GM19455 (cell line): Measurements from ENCODE around the gene LRP1-AS.

ENCODE experiments used
- ATAC-seq: cut with Tn5 transposase; IDR thresholded peaks from one replicate; pipeline ENCODE4 v1.9.1; 2021; ENCODE audit not compliant: unreplicated experiment

The LRP1-AS gene

GRCh38 chr12:57101892-57102695 is 45.3 kb downstream of the LRP1-AS start:
- ATAC-seq = no peak

DNA sequence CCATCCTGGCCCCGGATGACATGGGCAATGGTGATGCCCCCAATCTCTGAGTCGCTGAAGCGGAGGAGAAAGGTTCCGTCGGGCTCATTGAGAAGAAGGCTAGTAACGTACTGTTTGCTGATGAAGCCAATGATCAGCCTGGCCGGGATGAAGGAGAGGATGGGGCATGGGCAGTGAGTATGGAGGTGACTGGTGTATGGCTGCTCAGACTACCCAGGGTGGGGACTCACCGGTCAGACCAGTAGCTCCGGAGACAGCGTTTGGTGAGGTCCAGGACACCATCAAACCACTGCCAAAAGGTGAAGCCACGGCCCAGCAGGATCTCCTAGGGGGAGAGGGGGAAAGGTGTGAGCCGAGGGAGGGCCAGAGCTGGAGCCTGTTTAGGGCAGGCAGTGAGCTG is 47.7 kb downstream of the LRP1-AS start:
- no peak for ATAC-seq

GRCh38 chr12:57099047-57099714 is 48.2 kb downstream of the LRP1-AS start:
- ATAC-seq = no peak

- ATAC-seq = no peak
Measured at GRCh38 chr12:57098546-57098945, 48.9 kb downstream of the LRP1-AS start.

DNA sequence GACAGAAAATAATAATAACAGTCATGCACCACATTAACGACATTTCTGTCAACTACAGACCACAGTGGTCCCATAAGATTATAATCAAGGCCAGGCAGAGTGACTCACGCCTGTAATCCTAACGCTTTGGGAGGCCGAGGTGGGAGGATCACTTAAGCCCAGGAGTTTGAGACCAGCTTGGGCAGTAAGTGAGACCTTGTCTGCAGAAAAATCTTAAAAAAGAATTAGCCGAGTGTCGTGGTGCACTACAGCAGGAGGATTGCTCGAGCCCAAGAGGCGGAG is 49.9 kb downstream of the LRP1-AS start:
- ATAC-seq = no peak

DNA sequence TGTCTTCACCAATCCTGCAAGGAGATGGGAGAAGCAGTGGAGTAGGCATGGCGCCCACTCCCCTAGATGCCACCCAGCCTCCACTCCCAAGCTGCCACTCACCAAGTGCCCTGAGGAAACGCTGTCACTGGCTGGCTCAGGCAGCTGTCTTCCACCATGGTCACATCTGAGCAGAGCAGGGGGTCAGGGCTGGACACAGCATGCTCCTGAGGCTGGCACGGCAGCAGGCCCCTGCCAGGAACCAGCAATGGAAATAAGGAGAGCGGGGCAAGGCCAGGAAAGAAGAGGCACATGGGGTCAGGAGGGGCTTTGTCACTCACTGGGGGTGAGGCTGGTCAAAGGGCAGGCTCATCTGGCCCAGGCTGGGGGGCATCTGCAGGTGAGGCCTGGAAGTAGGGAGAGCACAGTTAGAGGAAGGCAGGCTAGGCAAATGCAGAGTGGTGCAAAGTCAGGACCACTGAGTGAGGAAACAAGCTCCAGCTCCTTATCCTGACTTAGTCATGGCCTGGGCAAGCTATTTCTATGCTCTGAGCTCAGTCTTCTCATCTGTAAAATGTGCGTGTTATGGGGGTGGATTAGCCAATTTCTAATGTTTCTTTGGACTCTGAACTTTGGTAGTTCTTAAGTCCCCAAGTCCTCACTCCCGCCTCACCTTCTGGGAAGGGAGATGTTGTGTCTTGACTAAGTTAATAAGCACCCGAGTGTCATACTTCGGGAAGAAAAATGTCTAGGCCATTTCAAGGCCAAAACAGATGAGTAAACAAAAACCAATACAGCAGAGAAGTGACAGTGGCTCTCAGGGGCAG is 50.5 kb downstream of the LRP1-AS start:
- ATAC-seq = no peak

- no peak for ATAC-seq
Measured at GRCh38 chr12:57096099-57096572, 51.3 kb downstream of the LRP1-AS start.

DNA sequence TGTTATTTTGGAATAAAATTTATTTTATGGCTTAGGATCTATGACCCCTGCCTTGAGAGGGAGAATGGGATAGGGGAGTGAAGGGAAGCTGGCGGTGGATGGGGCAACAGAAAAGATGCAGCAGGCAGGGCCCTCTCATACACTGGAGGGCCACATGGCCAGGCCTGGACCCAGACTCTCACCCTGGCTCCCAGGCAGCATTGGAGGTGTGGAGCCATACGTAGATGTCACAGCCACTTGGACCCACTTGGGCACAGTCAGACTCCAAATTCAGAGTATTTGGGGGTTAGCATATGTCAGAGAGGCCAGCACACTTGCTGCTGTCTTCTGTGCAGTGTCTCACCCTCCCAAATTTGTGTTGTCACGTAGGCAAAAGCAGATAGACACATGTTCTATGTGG is 52.0 kb downstream of the LRP1-AS start:
- ATAC-seq = no peak
